Activated B cell treated with CpG ODN at 0.5 μM for 24 hours (primary cell): ENCODE results near the gene ARHGEF12. TPM values are rescaled to one million over a fixed set of nuclear protein-coding genes. Genes with fewer than 3 reads are reported as not detected.

Experiments used
- ATAC-seq: fragments of 200-7000 bp; cut with Tn5 transposase; one replicate; pipeline ENCODE4 v1.10.0; 2021; ENCODE audit warnings: low read depth, mild to moderate bottlenecking, moderate library complexity
- CTCF ChIA-PET: fragments of 350-600 bp; sonication (Branson Sonifier 250); formaldehyde crosslinking; loops from one replicate; lab custom pipeline; 2021; ENCODE audit warnings: antibody characterized with exemption; lab: Charles Lee
- POLR2A ChIA-PET: fragments of 350-600 bp; sonication (Branson Sonifier 250); formaldehyde crosslinking; loops from one replicate; lab custom pipeline; 2021; ENCODE audit warnings: antibody characterized with exemption; lab: Charles Lee
- DNase-seq: peaks from one replicate; pipeline ENCODE4 v3.0.0; 2022
- H3K27ac Mint-ChIP-seq: one replicate; pipeline ENCODE4 v1.8.0; 2020; ENCODE audit warnings: mixed read lengths
- H3K27me3 Mint-ChIP-seq: one replicate; pipeline ENCODE4 v1.8.0; 2021; ENCODE audit warnings: mixed read lengths
- H3K36me3 Mint-ChIP-seq: one replicate; pipeline ENCODE4 v1.8.0; 2021; ENCODE audit warnings: low read depth, mixed read lengths
- H3K4me1 Mint-ChIP-seq: one replicate; pipeline ENCODE4 v1.8.0; 2021; ENCODE audit warnings: mixed read lengths
- H3K4me3 Mint-ChIP-seq: one replicate; pipeline ENCODE4 v1.8.0; 2020; ENCODE audit warnings: mild to moderate bottlenecking, mixed read lengths
- H3K9me3 Mint-ChIP-seq: one replicate; pipeline ENCODE4 v1.8.0; 2020; ENCODE audit warnings: mixed read lengths
- intact Hi-C: fragments of 100-400 bp; cut with micrococcal nuclease; formaldehyde crosslinking; loops from one replicate; pipeline ENCODE4 v1.15.1; 2024
- total RNA-seq: library from RNA; stranded (reverse); gene quantifications from 2 replicates; pipeline ENCODE4 v1.2.3, GENCODE V29; 2022
- TF ChIP-seq, protein P1 (sequence below): fragments of 200-600 bp; IDR thresholded peaks from one replicate; pipeline ENCODE4 v1.8.0; 2022; ENCODE audit warnings: antibody characterized with exemption, mild to moderate bottlenecking

The ARHGEF12 gene
- total RNA-seq, 1 donor from 2014 or later = 25.8 TPM

DNA sequence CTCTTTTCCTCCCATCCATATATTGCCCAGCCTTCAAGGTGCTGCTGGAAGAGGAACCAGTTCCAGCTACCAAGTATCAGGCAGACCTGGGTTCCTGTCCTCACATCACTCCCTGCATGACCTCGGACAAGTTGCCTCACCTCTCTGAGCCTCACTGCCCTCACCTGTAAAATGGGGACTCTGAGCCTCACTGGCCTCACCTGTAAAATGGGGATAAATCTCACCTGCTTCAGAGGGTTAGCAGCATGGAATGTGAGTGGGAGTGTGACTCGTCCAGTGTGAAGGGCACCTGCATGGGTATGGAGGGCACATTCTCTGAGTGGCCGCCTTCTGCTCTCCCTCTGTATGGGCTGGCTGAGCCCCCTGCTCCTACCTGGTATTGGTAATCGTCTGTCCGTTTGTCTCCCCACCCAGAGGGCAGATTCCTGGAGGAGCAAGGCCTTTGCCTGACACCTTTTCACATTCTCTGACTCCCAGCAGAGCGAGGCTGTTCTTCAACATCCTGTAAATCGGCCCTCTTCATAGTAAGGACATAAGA is 179.0 kb downstream of the ARHGEF12 start:
- Mint-ChIP-seq H3K4me3 (no peak overlapping the region), H3K27me3 (peaks cover 42% of the 10 kb centered on the region), H3K27ac (no peak overlapping the region), H3K36me3 (no peaks in the 10 kb centered on the region), H3K9me3 (no peaks in the 10 kb centered on the region), H3K4me1 (peaks cover 3% of the 10 kb centered on the region)
- ATAC-seq (no peak), DNase-seq (no peak)
- intact Hi-C loops = no loop called here
- ChIA-PET POLR2A (no interaction called here), CTCF (no interaction called here)
- TF ChIP-seq, protein P1, sequence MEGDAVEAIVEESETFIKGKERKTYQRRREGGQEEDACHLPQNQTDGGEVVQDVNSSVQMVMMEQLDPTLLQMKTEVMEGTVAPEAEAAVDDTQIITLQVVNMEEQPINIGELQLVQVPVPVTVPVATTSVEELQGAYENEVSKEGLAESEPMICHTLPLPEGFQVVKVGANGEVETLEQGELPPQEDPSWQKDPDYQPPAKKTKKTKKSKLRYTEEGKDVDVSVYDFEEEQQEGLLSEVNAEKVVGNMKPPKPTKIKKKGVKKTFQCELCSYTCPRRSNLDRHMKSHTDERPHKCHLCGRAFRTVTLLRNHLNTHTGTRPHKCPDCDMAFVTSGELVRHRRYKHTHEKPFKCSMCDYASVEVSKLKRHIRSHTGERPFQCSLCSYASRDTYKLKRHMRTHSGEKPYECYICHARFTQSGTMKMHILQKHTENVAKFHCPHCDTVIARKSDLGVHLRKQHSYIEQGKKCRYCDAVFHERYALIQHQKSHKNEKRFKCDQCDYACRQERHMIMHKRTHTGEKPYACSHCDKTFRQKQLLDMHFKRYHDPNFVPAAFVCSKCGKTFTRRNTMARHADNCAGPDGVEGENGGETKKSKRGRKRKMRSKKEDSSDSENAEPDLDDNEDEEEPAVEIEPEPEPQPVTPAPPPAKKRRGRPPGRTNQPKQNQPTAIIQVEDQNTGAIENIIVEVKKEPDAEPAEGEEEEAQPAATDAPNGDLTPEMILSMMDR = no peak

DNA sequence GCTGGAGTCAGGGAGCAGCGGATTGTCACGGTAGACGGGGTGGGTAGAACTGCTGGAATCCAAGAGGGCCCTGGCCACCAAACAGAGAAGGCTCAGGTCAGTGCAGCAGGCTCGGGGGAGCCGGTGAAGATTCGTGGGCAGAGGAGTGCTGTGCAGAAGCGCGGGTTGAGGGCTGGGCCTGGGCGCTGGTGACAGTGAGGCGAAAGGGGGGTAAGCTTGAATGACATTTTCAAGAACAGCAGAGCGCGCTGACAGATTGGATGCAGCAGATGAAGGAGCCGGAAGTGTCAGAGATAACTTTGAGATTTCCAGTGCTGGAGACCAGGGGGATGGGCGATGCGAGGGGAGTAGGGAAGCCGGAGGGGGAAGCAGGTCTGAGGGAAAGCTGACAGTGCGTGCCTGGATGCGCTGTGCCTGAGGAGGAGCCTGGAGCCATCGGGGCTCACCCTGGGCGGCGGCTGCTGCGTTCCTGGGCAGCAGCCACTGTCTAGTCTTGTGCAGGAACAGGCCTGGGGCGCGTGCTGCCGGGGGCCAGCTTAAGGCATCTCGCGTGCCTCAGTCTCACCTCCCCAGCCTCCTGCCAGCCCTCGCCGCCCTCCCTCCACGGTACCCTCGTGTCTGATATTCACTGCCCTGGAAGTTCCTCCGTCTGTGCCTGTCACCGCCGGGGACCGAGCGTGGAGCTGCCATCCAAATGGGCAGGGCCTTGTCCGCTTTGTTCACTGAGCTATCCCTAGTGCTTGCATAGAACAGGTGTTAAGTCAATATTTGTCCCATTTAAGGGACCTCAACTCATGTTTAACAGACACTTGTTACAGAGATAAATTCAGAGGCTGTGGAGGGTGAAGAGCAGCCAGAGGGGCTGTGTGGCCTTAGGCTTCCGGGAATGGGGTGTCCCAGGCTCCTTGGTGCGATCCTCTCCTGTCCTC is 180.5 kb downstream of the ARHGEF12 start:
- ATAC-seq (no peak), DNase-seq (no peak)
- Mint-ChIP-seq H3K27me3 (peaks cover 36% of the 10 kb centered on the region), H3K9me3 (no peaks in the 10 kb centered on the region), H3K4me1 (no peaks in the 10 kb centered on the region), H3K4me3 (no peak overlapping the region), H3K36me3 (no peaks in the 10 kb centered on the region), H3K27ac (no peak overlapping the region)
- TF ChIP-seq, protein P1 = no peak
- ChIA-PET POLR2A (no interaction called here), CTCF (no interaction called here)
- intact Hi-C loops = no loop called here

DNA sequence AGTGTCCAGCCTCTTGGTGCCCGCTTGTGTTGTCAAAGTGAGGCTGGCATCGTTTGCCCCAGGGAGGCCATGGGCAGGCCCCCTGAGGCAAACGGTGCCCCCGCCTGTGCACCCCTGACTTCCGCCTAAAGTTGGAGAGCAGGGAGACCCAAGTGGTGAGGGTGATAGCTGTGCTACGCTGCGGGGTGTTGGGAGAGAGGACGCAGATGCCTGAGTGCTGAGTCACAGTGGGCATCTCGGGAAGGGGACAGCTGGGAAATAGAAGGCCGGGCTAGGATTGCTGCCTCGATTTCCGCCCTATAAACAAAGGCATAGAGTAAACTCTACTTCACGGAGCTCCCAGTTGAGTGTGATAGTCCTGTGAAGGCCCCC is 181.2 kb downstream of the ARHGEF12 start:
- Mint-ChIP-seq H3K4me1 (no peaks in the 10 kb centered on the region), H3K27me3 (peaks cover 36% of the 10 kb centered on the region), H3K27ac (peak overlapping the region; percentile 5), H3K9me3 (no peaks in the 10 kb centered on the region), H3K36me3 (no peaks in the 10 kb centered on the region), H3K4me3 (no peak overlapping the region)
- no peak for DNase-seq
- intact Hi-C loops = no loop called here
- ChIA-PET CTCF (no interaction called here), POLR2A (no interaction called here)
- ATAC-seq = no peak
- TF ChIP-seq, protein P1 = no peak

DNA sequence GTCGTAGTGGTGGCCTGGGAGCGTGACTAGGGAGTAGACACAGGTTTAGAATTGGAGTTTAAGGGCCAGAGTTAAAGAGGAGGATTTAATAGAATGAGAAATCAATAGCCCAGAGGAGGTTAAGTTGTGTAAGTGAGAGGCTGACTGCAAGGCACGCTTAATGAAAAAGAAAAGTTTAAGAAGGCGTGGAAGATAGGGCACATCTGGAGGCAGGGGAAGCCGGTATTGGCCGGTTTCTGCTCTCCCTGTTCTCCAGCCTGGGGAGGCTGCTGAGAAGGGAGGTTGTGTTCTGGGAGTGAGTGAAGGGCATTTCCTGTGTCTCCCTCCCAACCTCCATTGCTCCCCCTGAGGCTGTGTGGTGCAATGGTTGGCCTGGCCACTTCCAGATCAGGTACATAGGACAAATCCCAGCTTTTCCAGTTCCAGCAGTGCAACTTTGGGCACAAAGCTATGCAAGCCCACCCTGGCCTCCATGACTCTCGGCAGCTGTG is 181.6 kb downstream of the ARHGEF12 start:
- TF ChIP-seq, protein P1 = no peak
- no peak for DNase-seq
- intact Hi-C loops = no loop called here
- ATAC-seq = no peak
- Mint-ChIP-seq H3K36me3 (no peaks in the 10 kb centered on the region), H3K4me1 (peaks cover under 1% of the 10 kb centered on the region), H3K27me3 (peaks cover 35% of the 10 kb centered on the region), H3K9me3 (no peaks in the 10 kb centered on the region), H3K4me3 (no peak overlapping the region), H3K27ac (peak overlapping the region; percentile 5)
- POLR2A ChIA-PET = no interaction called here
- CTCF ChIA-PET = no interaction called here

DNA sequence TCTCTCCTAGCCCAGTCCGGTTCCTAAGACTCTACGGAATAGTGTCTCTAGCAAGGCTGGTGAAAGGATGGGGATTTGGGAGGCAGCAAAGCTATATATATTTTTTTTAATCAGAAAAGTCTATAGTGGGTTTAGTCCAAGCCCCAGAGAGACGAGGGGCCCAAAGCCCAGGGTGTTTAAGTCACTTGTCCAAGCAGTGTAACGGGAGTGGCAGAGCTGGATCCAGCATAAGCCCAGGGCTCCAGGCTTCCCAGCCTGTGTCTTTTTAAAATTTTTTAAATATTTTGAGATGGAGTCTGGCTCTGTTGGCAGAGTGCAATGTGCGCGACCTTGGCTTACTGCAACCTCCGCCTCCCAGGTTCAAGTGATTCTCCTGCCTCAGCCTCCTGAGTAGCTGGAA is 182.1 kb downstream of the ARHGEF12 start:
- intact Hi-C loops = no loop called here
- POLR2A ChIA-PET = no interaction called here
- H3K27me3 Mint-ChIP-seq = peaks cover 33% of the 10 kb centered on the region

More for the DNA sequence above, 182.1 kb downstream of the ARHGEF12 start:
- TF ChIP-seq, protein P1 = no peak
- CTCF ChIA-PET = no interaction called here
- H3K9me3 Mint-ChIP-seq = no peaks in the 10 kb centered on the region
- no peak overlapping the region for H3K27ac Mint-ChIP-seq
- ATAC-seq = no peak
- H3K4me1 Mint-ChIP-seq = peaks cover 5% of the 10 kb centered on the region
- no peaks in the 10 kb centered on the region for H3K36me3 Mint-ChIP-seq
- H3K4me3 Mint-ChIP-seq = no peak overlapping the region
- no peak for DNase-seq
